ENCODE measurements around the gene E2F4. TPM values are rescaled to one million over a fixed set of nuclear protein-coding genes. Genes with fewer than 3 reads are reported as not detected.
A peak's percentile ranks its signal among the peaks of the same experiment; 100 is the strongest.

E2F4 gene
- total and polyA plus RNA-seq, 3 donors from 2014 or later = 72.5 to 126 (median 110) TPM

DNA sequence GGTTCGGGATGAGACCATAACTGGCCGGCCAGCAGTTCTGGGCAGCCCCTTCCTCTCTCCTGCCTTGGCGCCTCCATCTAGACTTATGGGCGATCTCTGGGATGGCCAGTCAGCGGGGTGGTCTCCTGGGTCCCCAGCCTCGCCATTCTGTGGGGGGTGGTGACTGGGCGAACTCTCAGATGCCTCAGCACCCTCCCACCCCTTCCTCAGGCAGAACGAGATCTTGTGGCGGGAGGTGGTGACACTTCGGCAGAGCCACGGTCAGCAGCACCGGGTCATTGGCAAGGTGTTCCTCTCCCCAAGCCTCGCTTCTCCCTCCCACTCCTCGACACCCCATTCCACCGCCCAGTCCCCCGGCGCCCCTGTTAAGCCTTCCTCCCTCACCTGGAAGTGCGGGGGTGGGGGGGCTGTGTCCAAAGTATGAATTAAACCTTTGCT lies 25.8 kb upstream of the E2F4 start:
- Histone ChIP-seq H3K27me3 (no peaks in the 10 kb centered on the region), H3K4me3 (no peak overlapping the region), H3K36me3 (ENCODE audit: low read depth, missing control alignments) (no peaks in the 10 kb centered on the region), H3K4me1 (peaks cover 32% of the 10 kb centered on the region), H3K9me3 (no peaks in the 10 kb centered on the region), H3K27ac (no peak overlapping the region)
- TF ChIP-seq, protein P1, sequence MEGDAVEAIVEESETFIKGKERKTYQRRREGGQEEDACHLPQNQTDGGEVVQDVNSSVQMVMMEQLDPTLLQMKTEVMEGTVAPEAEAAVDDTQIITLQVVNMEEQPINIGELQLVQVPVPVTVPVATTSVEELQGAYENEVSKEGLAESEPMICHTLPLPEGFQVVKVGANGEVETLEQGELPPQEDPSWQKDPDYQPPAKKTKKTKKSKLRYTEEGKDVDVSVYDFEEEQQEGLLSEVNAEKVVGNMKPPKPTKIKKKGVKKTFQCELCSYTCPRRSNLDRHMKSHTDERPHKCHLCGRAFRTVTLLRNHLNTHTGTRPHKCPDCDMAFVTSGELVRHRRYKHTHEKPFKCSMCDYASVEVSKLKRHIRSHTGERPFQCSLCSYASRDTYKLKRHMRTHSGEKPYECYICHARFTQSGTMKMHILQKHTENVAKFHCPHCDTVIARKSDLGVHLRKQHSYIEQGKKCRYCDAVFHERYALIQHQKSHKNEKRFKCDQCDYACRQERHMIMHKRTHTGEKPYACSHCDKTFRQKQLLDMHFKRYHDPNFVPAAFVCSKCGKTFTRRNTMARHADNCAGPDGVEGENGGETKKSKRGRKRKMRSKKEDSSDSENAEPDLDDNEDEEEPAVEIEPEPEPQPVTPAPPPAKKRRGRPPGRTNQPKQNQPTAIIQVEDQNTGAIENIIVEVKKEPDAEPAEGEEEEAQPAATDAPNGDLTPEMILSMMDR (IDR thresholded peaks at IDR 0.05) = no peak
- no peak for TF ChIP-seq POLR2A (IDR thresholded peaks at IDR 0.05)
- intact Hi-C loops (cut with DNase I; ENCODE audit: low total_unique reads) = no loop called here
- DNase-seq = no peak
- WGBS, 2 donors = 42 to 62% methylated on average over 6 to 18 of the region's 18 CpGs

DNA sequence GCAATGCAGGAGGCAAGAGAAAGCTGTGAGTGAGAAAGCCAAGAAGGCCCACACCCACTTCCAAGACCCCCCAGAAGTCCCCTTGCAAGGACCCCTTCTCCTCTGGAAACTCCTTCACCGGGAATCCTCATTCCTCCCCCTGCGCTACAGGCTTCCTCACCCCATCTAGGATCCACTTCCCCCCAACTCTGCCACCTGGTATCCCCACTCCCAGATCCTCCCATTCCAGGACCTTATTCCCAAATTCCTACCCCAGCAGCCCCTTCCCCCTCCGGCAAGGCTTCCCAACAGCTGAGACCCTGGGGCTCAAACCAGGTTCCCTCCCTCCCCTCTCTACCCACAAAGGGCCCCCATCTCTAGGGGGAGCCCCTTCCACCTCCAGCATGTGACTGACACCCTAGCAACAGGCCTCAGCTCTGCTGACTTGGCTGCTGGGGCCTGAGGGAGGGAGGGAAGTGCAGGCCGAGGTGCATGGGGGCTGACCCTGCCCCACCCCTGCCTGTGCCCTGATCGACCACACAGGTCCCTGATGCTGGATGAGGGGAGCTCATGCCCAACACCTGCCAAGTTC lies 25.3 kb upstream of the E2F4 start:
- Histone ChIP-seq H3K36me3 (ENCODE audit: low read depth, missing control alignments) (no peaks in the 10 kb centered on the region), H3K27ac (no peak overlapping the region), H3K9me3 (no peaks in the 10 kb centered on the region), H3K27me3 (no peaks in the 10 kb centered on the region), H3K4me3 (no peak overlapping the region), H3K4me1 (peaks cover 31% of the 10 kb centered on the region)
- TF ChIP-seq, protein P1 (IDR thresholded peaks at IDR 0.05) = no peak
- no peak for TF ChIP-seq POLR2A (IDR thresholded peaks at IDR 0.05)
- 81 to 84% methylated on average over 4 to 5 of the region's 5 CpGs for WGBS, 2 donors
- intact Hi-C loops (cut with DNase I; ENCODE audit: low total_unique reads) = no loop called here
- no peak for DNase-seq

DNA sequence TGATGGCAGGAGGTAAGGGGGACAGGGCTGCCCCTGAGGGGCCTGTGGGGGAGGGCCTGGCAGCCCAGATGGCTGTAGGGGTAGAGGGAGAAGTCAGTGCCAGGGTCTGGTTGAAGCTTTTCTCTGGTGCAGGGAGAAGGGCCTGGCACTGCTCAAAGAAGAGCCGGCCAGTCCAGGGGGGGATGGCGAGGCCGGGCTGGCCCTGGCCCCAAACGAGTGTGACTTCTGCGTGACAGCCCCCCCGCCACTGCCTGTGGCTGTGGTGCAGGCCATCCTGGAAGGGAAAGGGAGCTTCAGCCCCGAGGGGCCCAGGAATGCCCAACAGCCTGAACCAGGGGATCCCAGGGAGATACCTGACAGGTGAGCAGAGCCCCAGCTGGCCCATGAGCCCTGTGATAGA lies 24.4 kb upstream of the E2F4 start:
- Histone ChIP-seq H3K27ac (no peak overlapping the region), H3K27me3 (no peaks in the 10 kb centered on the region), H3K9me3 (no peaks in the 10 kb centered on the region), H3K4me1 (peaks cover 31% of the 10 kb centered on the region), H3K4me3 (no peak overlapping the region), H3K36me3 (ENCODE audit: low read depth, missing control alignments) (no peaks in the 10 kb centered on the region)
- TF ChIP-seq, protein P1 (IDR thresholded peaks at IDR 0.05) = no peak
- TF ChIP-seq POLR2A (IDR thresholded peaks at IDR 0.05) = no peak
- intact Hi-C loops (cut with DNase I; ENCODE audit: low total_unique reads) = no loop called here
- 89 to 100% methylated on average over 3 to 6 of the region's 7 CpGs for WGBS, 2 donors
- DNase-seq = no peak

DNA sequence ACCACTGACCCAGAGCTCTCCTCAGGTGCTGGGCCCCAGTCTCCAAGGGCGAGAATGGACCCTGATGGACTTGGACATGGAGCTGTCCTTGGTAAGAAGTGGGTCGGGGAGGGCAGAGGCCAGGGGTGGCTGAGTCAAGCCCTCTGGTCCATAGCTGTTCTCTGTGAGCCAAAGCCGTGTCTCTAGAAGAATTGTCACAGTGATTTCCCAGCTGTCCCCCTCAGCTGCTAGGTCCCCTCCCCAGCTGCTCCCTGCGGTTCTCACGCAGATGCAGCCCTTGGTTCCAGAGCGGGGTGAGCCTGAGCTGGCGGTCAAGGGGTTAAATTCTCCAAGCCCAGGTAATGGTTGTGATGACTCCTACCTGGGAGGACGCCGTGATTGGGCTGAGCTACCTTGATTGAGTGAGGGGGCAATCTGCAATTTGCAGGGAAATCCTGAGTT lies 22.9 kb upstream of the E2F4 start:
- WGBS, 2 donors = 40 to 67% methylated on average over 2 to 8 of the region's 9 CpGs
- H3K27me3 ChIP-seq = no peaks in the 10 kb centered on the region
- TF ChIP-seq, protein P1 (IDR thresholded peaks at IDR 0.05) = no peak
- no peak for TF ChIP-seq POLR2A (IDR thresholded peaks at IDR 0.05)
- H3K36me3 ChIP-seq (ENCODE audit: low read depth, missing control alignments) = no peaks in the 10 kb centered on the region
- intact Hi-C loops (cut with DNase I; ENCODE audit: low total_unique reads) = no loop called here
- H3K4me1 ChIP-seq = peaks cover 39% of the 10 kb centered on the region
- H3K9me3 ChIP-seq = no peaks in the 10 kb centered on the region
- H3K27ac ChIP-seq = peak overlapping the region in 1 of 2 donors; percentile 90
- no peak overlapping the region for H3K4me3 ChIP-seq
- no peak for DNase-seq

DNA sequence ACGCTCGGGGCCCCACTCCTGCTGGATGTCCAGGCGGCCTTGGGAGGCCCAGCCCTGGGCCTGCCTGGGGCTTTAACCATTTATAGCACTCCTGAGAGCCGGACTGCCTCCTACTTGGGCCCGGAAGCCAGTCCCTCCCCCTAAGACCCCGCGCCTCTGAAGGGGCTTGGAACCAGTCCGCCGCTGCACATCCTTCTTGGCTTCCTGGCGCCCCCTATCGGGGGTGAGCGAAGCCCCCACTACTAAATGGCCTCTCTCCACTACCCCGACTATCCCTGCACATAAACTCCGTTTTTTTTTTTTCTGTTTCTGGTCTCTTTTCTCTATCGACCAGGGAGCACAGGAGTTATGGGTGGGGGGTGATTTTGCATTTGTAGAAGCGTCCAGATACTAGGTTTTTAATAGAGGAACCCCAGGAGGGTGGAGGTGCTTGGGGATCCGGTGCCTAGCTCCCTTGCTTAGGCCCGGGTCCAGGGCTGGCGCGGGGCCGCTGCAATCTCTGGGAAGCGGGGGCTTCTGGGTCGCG lies 22.2 kb upstream of the E2F4 start:
- Histone ChIP-seq H3K4me3 (peak overlapping the region; percentile 32 to 52), H3K9me3 (no peaks in the 10 kb centered on the region), H3K36me3 (ENCODE audit: low read depth, missing control alignments) (no peaks in the 10 kb centered on the region), H3K27me3 (no peaks in the 10 kb centered on the region), H3K4me1 (peaks cover 44% of the 10 kb centered on the region), H3K27ac (peak overlapping the region; percentile 88 to 90)
- WGBS, 2 donors = 4% methylated on average over 21 to 24 of the region's 24 CpGs
- intact Hi-C loops (cut with DNase I; ENCODE audit: low total_unique reads) = no loop called here
- TF ChIP-seq POLR2A (IDR thresholded peaks at IDR 0.05) = no peak
- TF ChIP-seq, protein P1 (IDR thresholded peaks at IDR 0.05) = peak in 2 of 3 experiments; percentile 39 to 57
- peak; percentile 60 for DNase-seq

Data from testis (tissue), 3 donors.